ENCODE data around the gene ATP8A1. TPM values are rescaled to one million over a fixed set of nuclear protein-coding genes. Genes with fewer than 3 reads are reported as not detected.

ATP8A1 gene
- total RNA-seq, 1 experiment from 2014 or later: 14.3 TPM

DNA sequence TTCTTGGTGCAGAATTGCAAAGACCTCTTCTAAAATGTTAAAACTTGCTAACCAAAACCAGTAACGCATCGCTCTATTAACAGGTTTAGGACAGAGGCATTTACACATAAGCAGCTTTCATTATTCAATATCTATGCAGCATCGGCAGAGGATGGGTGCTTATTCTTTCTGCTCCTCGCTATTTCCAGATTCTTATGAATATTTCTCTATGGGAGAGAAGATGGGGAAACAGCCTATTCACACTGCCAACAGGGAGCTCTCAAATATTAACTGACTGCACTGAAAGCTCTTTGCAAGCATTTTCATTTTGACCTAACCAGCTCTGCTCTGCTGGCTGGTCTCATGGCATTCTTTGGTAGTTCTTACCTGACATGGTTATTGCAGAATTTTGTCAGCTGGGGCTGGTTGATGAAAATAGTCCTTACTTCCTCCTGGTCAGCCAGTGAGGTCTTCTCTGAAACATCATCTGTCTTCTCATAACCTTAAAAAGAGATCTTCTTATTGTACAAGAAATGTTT is 30.2 kb downstream of the ATP8A1 start:
- ChIA-PET POLR2A (no interaction called here), CTCF (interaction anchor here (0.6 kb wide), 1 partner anchor 30 kb away, joined by 3 read pairs; the partner anchor contains the start of gene ATP8A1)
- Mint-ChIP-seq H3K4me1 (peaks cover 12% of the 10 kb centered on the region), H3K36me3 (peaks cover 10% of the 10 kb centered on the region), H3K27me3 (ENCODE audit: low read depth) (no peaks in the 10 kb centered on the region), H3K27ac (no peak overlapping the region), H3K4me3 (no peak overlapping the region), H3K9me3 (peaks cover 4% of the 10 kb centered on the region)
- TF ChIP-seq ZNF396 (CRISPR knock-in tag; IDR thresholded peaks at IDR 0.05; ENCODE audit: borderline replicate concordance): no peak
- TF ChIP-seq GRHL2 (CRISPR knock-in tag; IDR thresholded peaks at IDR 0.05; ENCODE audit: insufficient replicate concordance, severe bottlenecking): no peak
- TF ChIP-seq KAT7 (CRISPR knock-in tag; IDR thresholded peaks at IDR 0.05; ENCODE audit: borderline replicate concordance): no peak
- TF ChIP-seq, protein P1, sequence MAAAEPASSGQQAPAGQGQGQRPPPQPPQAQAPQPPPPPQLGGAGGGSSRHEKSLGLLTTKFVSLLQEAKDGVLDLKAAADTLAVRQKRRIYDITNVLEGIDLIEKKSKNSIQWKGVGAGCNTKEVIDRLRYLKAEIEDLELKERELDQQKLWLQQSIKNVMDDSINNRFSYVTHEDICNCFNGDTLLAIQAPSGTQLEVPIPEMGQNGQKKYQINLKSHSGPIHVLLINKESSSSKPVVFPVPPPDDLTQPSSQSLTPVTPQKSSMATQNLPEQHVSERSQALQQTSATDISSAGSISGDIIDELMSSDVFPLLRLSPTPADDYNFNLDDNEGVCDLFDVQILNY (CRISPR knock-in tag; IDR thresholded peaks at IDR 0.05): no peak
- no peak for TF ChIP-seq ZNF138 (CRISPR knock-in tag; conservative IDR thresholded peaks at IDR 0.05)
- DNase-seq (ENCODE audit: low spot score): no peak
- no peak for ATAC-seq

DNA sequence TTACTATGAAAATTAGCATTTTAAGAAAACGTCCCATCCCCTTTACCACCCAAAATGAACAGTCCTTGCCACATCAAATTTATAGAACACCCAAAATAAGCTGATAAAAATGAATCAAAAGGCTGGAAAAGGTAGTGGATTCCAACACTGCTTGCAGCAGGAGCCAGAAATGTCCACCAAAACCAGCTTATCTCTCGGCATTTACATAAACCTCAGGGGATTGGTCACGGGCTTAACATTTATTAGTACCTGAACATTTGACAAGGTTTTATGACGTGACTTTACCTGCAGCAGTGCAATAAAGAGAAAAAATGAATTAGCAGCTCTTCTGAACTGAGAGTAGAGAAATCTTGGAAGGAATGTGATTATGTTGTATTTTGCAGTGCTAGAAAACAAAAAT is 31.6 kb downstream of the ATP8A1 start:
- H3K36me3 Mint-ChIP-seq: peaks cover 10% of the 10 kb centered on the region
- H3K4me3 Mint-ChIP-seq: no peak overlapping the region
- TF ChIP-seq, protein P2, sequence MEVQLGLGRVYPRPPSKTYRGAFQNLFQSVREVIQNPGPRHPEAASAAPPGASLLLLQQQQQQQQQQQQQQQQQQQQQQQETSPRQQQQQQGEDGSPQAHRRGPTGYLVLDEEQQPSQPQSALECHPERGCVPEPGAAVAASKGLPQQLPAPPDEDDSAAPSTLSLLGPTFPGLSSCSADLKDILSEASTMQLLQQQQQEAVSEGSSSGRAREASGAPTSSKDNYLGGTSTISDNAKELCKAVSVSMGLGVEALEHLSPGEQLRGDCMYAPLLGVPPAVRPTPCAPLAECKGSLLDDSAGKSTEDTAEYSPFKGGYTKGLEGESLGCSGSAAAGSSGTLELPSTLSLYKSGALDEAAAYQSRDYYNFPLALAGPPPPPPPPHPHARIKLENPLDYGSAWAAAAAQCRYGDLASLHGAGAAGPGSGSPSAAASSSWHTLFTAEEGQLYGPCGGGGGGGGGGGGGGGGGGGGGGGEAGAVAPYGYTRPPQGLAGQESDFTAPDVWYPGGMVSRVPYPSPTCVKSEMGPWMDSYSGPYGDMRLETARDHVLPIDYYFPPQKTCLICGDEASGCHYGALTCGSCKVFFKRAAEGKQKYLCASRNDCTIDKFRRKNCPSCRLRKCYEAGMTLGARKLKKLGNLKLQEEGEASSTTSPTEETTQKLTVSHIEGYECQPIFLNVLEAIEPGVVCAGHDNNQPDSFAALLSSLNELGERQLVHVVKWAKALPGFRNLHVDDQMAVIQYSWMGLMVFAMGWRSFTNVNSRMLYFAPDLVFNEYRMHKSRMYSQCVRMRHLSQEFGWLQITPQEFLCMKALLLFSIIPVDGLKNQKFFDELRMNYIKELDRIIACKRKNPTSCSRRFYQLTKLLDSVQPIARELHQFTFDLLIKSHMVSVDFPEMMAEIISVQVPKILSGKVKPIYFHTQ (CRISPR knock-in tag; IDR thresholded peaks at IDR 0.05): no peak
- TF ChIP-seq NFATC4 (CRISPR knock-in tag; IDR thresholded peaks at IDR 0.05) (no peak), CBFB (CRISPR knock-in tag; IDR thresholded peaks at IDR 0.05; ENCODE audit: low read depth) (no peak)
- H3K27ac Mint-ChIP-seq: peak overlapping the region; percentile 33; the same call in 1 of the 2 replicates
- H3K4me1 Mint-ChIP-seq: peaks cover 12% of the 10 kb centered on the region
- ATAC-seq (no peak), DNase-seq (ENCODE audit: low spot score) (no peak)
- POLR2A ChIA-PET: no interaction called here
- CTCF ChIA-PET: no interaction called here
- H3K27me3 Mint-ChIP-seq (ENCODE audit: low read depth): no peaks in the 10 kb centered on the region
- peaks cover 4% of the 10 kb centered on the region for H3K9me3 Mint-ChIP-seq

DNA sequence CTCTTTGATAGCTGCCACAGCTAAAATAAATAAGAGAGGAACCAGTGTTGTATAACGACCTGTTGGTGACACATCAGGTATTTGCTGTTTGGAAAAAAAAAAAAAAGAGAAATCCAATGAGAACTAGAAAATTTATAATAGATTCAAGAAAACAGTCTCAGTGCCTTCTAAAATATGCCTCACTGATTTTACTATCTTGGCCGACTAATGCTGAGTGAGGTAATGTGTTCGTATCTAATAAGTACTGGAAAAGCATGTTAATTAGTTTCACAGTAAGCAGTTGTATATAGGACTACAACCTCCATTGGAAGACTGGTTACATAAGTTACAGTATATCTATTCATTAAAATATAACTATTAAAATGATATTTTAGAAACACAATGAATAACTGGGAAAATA is 32.4 kb downstream of the ATP8A1 start:
- CTCF ChIA-PET: no interaction called here

More for the DNA sequence above, 32.4 kb downstream of the ATP8A1 start:
- Mint-ChIP-seq H3K36me3 (peaks cover 10% of the 10 kb centered on the region), H3K27ac (no peak overlapping the region), H3K4me1 (peaks cover 12% of the 10 kb centered on the region), H3K4me3 (no peak overlapping the region), H3K27me3 (ENCODE audit: low read depth) (no peaks in the 10 kb centered on the region), H3K9me3 (peaks cover 4% of the 10 kb centered on the region)
- ATAC-seq: no peak
- TF ChIP-seq, protein P3, sequence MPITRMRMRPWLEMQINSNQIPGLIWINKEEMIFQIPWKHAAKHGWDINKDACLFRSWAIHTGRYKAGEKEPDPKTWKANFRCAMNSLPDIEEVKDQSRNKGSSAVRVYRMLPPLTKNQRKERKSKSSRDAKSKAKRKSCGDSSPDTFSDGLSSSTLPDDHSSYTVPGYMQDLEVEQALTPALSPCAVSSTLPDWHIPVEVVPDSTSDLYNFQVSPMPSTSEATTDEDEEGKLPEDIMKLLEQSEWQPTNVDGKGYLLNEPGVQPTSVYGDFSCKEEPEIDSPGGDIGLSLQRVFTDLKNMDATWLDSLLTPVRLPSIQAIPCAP (CRISPR knock-in tag; IDR thresholded peaks at IDR 0.05): no peak
- TF ChIP-seq, protein P4, sequence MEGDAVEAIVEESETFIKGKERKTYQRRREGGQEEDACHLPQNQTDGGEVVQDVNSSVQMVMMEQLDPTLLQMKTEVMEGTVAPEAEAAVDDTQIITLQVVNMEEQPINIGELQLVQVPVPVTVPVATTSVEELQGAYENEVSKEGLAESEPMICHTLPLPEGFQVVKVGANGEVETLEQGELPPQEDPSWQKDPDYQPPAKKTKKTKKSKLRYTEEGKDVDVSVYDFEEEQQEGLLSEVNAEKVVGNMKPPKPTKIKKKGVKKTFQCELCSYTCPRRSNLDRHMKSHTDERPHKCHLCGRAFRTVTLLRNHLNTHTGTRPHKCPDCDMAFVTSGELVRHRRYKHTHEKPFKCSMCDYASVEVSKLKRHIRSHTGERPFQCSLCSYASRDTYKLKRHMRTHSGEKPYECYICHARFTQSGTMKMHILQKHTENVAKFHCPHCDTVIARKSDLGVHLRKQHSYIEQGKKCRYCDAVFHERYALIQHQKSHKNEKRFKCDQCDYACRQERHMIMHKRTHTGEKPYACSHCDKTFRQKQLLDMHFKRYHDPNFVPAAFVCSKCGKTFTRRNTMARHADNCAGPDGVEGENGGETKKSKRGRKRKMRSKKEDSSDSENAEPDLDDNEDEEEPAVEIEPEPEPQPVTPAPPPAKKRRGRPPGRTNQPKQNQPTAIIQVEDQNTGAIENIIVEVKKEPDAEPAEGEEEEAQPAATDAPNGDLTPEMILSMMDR (IDR thresholded peaks at IDR 0.05): no peak
- TF ChIP-seq, protein P5, sequence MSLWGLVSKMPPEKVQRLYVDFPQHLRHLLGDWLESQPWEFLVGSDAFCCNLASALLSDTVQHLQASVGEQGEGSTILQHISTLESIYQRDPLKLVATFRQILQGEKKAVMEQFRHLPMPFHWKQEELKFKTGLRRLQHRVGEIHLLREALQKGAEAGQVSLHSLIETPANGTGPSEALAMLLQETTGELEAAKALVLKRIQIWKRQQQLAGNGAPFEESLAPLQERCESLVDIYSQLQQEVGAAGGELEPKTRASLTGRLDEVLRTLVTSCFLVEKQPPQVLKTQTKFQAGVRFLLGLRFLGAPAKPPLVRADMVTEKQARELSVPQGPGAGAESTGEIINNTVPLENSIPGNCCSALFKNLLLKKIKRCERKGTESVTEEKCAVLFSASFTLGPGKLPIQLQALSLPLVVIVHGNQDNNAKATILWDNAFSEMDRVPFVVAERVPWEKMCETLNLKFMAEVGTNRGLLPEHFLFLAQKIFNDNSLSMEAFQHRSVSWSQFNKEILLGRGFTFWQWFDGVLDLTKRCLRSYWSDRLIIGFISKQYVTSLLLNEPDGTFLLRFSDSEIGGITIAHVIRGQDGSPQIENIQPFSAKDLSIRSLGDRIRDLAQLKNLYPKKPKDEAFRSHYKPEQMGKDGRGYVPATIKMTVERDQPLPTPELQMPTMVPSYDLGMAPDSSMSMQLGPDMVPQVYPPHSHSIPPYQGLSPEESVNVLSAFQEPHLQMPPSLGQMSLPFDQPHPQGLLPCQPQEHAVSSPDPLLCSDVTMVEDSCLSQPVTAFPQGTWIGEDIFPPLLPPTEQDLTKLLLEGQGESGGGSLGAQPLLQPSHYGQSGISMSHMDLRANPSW (CRISPR knock-in tag; conservative IDR thresholded peaks at IDR 0.05; ENCODE audit: low read depth): no peak
- TF ChIP-seq ZNF219 (CRISPR knock-in tag; IDR thresholded peaks at IDR 0.05; ENCODE audit: borderline replicate concordance) (no peak), SMAD4 (CRISPR knock-in tag; IDR thresholded peaks at IDR 0.05) (no peak), ZNF232 (CRISPR knock-in tag; IDR thresholded peaks at IDR 0.05) (no peak)
- TF ChIP-seq, protein P6, sequence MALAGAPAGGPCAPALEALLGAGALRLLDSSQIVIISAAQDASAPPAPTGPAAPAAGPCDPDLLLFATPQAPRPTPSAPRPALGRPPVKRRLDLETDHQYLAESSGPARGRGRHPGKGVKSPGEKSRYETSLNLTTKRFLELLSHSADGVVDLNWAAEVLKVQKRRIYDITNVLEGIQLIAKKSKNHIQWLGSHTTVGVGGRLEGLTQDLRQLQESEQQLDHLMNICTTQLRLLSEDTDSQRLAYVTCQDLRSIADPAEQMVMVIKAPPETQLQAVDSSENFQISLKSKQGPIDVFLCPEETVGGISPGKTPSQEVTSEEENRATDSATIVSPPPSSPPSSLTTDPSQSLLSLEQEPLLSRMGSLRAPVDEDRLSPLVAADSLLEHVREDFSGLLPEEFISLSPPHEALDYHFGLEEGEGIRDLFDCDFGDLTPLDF (CRISPR knock-in tag; IDR thresholded peaks at IDR 0.05): no peak
- TF ChIP-seq, protein P7, sequence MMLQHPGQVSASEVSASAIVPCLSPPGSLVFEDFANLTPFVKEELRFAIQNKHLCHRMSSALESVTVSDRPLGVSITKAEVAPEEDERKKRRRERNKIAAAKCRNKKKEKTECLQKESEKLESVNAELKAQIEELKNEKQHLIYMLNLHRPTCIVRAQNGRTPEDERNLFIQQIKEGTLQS (CRISPR knock-in tag; conservative IDR thresholded peaks at IDR 0.05): no peak
- TF ChIP-seq, protein P8, sequence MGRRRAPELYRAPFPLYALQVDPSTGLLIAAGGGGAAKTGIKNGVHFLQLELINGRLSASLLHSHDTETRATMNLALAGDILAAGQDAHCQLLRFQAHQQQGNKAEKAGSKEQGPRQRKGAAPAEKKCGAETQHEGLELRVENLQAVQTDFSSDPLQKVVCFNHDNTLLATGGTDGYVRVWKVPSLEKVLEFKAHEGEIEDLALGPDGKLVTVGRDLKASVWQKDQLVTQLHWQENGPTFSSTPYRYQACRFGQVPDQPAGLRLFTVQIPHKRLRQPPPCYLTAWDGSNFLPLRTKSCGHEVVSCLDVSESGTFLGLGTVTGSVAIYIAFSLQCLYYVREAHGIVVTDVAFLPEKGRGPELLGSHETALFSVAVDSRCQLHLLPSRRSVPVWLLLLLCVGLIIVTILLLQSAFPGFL (CRISPR knock-in tag; IDR thresholded peaks at IDR 0.05; ENCODE audit: borderline replicate concordance): no peak
- DNase-seq (ENCODE audit: low spot score): no peak
- POLR2A ChIA-PET: interaction anchor here (0.6 kb wide), 1 partner anchor 570 kb away, joined by 3 read pairs; no protein-coding TSS in a partner anchor
